H1 (cell line): ENCODE results near the gene SYCE3. TPM values are rescaled to one million over a fixed set of nuclear protein-coding genes. Genes with fewer than 3 reads are reported as not detected.

Experiments used
- polyA plus RNA-seq, 7 experiments: library from polyadenylated mRNA; depleted of rRNA in 3 of 7; stranded (reverse) in 5 of 7; unstranded in 2 of 7; fragments of >200 nt in 5 of 7; fragments of 200-250 nt in 2 of 7; gene quantifications; 1 replicate in 5 of 7; 2 replicates in 1 of 7; 4 replicates in 1 of 7; pipeline versions ENCODE4 v1.2.1 to v1.2.3, GENCODE V29; 2011 to 2013; ENCODE audit warnings: missing spikeins in 2 of 7, mixed read lengths in 2 of 7
- total RNA-seq: library from RNA; stranded (reverse); fragmentation: NEBNext Ultra II Directional; extraction: Animal tissue kit (Norgen Biotek cat#: 25700); gene quantifications from 2 replicates; pipeline ENCODE4 v1.2.1, GENCODE V29; 2021
- TF ChIP-seq, protein P1 (sequence below): fragments of 300-600 bp; sonication (generic); IDR thresholded peaks from 2 replicates; pipeline ENCODE4 v1.7.1; 2012; ENCODE audit warnings: low read length, moderate library complexity, mild to moderate bottlenecking, inconsistent platforms; ENCODE audit not compliant: insufficient replicate concordance

The SYCE3 gene
- total and polyA plus RNA-seq, 2 of the 8 experiments (the other 6 are each of a cell fraction or from before 2014, with no cell fraction given), result 1.9 TPM; not detected in 1

DNA sequence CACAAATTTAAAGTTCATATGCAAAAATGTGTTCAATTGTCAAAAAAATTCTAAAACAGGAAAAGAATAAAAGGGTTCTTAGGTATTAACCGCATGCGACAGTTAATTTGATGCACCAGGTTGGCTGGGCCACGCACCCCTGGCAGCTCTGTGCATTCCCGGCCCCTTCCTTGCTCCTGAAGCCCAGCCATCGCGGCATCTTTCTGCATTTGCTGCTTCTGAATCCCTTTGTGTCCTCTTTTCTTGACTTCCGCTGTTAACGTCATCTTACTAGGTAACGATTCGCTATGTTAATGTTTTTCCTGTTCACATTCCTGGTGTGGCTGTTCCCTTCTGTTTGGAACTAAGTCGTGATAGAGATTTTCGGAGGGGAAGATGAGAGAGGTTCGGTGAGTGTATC is 25.0 kb downstream of the SYCE3 start (continued):
- TF ChIP-seq, protein P1, sequence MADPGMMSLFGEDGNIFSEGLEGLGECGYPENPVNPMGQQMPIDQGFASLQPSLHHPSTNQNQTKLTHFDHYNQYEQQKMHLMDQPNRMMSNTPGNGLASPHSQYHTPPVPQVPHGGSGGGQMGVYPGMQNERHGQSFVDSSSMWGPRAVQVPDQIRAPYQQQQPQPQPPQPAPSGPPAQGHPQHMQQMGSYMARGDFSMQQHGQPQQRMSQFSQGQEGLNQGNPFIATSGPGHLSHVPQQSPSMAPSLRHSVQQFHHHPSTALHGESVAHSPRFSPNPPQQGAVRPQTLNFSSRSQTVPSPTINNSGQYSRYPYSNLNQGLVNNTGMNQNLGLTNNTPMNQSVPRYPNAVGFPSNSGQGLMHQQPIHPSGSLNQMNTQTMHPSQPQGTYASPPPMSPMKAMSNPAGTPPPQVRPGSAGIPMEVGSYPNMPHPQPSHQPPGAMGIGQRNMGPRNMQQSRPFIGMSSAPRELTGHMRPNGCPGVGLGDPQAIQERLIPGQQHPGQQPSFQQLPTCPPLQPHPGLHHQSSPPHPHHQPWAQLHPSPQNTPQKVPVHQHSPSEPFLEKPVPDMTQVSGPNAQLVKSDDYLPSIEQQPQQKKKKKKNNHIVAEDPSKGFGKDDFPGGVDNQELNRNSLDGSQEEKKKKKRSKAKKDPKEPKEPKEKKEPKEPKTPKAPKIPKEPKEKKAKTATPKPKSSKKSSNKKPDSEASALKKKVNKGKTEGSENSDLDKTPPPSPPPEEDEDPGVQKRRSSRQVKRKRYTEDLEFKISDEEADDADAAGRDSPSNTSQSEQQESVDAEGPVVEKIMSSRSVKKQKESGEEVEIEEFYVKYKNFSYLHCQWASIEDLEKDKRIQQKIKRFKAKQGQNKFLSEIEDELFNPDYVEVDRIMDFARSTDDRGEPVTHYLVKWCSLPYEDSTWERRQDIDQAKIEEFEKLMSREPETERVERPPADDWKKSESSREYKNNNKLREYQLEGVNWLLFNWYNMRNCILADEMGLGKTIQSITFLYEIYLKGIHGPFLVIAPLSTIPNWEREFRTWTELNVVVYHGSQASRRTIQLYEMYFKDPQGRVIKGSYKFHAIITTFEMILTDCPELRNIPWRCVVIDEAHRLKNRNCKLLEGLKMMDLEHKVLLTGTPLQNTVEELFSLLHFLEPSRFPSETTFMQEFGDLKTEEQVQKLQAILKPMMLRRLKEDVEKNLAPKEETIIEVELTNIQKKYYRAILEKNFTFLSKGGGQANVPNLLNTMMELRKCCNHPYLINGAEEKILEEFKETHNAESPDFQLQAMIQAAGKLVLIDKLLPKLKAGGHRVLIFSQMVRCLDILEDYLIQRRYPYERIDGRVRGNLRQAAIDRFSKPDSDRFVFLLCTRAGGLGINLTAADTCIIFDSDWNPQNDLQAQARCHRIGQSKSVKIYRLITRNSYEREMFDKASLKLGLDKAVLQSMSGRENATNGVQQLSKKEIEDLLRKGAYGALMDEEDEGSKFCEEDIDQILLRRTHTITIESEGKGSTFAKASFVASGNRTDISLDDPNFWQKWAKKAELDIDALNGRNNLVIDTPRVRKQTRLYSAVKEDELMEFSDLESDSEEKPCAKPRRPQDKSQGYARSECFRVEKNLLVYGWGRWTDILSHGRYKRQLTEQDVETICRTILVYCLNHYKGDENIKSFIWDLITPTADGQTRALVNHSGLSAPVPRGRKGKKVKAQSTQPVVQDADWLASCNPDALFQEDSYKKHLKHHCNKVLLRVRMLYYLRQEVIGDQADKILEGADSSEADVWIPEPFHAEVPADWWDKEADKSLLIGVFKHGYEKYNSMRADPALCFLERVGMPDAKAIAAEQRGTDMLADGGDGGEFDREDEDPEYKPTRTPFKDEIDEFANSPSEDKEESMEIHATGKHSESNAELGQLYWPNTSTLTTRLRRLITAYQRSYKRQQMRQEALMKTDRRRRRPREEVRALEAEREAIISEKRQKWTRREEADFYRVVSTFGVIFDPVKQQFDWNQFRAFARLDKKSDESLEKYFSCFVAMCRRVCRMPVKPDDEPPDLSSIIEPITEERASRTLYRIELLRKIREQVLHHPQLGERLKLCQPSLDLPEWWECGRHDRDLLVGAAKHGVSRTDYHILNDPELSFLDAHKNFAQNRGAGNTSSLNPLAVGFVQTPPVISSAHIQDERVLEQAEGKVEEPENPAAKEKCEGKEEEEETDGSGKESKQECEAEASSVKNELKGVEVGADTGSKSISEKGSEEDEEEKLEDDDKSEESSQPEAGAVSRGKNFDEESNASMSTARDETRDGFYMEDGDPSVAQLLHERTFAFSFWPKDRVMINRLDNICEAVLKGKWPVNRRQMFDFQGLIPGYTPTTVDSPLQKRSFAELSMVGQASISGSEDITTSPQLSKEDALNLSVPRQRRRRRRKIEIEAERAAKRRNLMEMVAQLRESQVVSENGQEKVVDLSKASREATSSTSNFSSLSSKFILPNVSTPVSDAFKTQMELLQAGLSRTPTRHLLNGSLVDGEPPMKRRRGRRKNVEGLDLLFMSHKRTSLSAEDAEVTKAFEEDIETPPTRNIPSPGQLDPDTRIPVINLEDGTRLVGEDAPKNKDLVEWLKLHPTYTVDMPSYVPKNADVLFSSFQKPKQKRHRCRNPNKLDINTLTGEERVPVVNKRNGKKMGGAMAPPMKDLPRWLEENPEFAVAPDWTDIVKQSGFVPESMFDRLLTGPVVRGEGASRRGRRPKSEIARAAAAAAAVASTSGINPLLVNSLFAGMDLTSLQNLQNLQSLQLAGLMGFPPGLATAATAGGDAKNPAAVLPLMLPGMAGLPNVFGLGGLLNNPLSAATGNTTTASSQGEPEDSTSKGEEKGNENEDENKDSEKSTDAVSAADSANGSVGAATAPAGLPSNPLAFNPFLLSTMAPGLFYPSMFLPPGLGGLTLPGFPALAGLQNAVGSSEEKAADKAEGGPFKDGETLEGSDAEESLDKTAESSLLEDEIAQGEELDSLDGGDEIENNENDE, result no peak
